Right lobe of liver (tissue), 6 donors: ENCODE data around the gene PCDHGB2. TPM values are rescaled to one million over a fixed set of nuclear protein-coding genes. Genes with fewer than 3 reads are reported as not detected.

Source experiments
- ATAC-seq, 4 donors: fragments of 200-7000 bp; cut with Tn5 transposase; one replicate each; pipeline ENCODE4 v1.9.1; 2020; ENCODE audit warnings: mild to moderate bottlenecking in 4 of 4, moderate library complexity in 4 of 4
- DNase-seq, 3 donors: peaks; one replicate each; pipeline ENCODE4 v3.0.0-alpha.2; 2020
- H3K27ac ChIP-seq, 3 donors: fragments of 200-600 bp; one replicate each; pipeline ENCODE4 v1.8.0; 2022
- H3K27me3 ChIP-seq, 2 donors: fragments of 200-600 bp; one replicate each; pipeline ENCODE4 v1.8.0; 2022
- H3K36me3 ChIP-seq, 4 donors: fragments of 200-600 bp; sonication (generic) in 1 of 4; one replicate each; pipeline versions ENCODE4 v1.5.1 to v1.8.0; 2017 to 2022; ENCODE audit warnings: control low read depth in 1 of 4
- H3K4me1 ChIP-seq, 4 donors: fragments of 200-600 bp; sonication (generic) in 1 of 4; one replicate each; pipeline versions ENCODE4 v1.5.1 to v1.8.0; 2017 to 2022; ENCODE audit warnings: control low read depth in 1 of 4
- H3K4me3 ChIP-seq, 3 donors: fragments of 200-600 bp; one replicate each; pipeline ENCODE4 v1.8.0; 2022
- H3K9me3 ChIP-seq, 4 donors: fragments of 200-600 bp; sonication (generic) in 1 of 4; one replicate each; pipeline versions ENCODE4 v1.5.1 to v1.8.0; 2017 to 2022; ENCODE audit warnings: control low read depth in 1 of 4
- CTCF ChIP-seq, 4 donors: fragments of 200-600 bp in 3 of 4; fragments of 450-650 bp in 1 of 4; IDR thresholded peaks; one replicate each; pipeline versions ENCODE4 v1.5.1 to v1.8.0; 2016 to 2022; ENCODE audit warnings: antibody characterized with exemption in 4 of 4, mild to moderate bottlenecking in 2 of 4
- POLR2A ChIP-seq: fragments of 450-650 bp; IDR thresholded peaks from one replicate; pipeline ENCODE4 v1.6.1; 2017; ENCODE audit warnings: antibody characterized with exemption, mild to moderate bottlenecking
- WGBS: methylation state at CpG from one replicate; pipeline ENCODE4 v1.1.6; 2018; ENCODE audit warnings: low coverage, low lambda C conversion rate; ENCODE audit not compliant: insufficient coverage; ENCODE audit errors: missing lambda C conversion rate; 5-methylcytosine and 5-hydroxymethylcytosine counted together
- intact Hi-C, 2 donors: fragments of 100-400 bp; cut with DNase I; formaldehyde crosslinking; loops; one replicate each; pipeline versions ENCODE4 v1.11.2 to v1.14.1; 2022
- total RNA-seq, 6 experiments: library from RNA; depleted of rRNA in 2 of 6; stranded (reverse); fragments of >200 nt in 2 of 6; fragmentation: NEBNext Ultra II Directional in 3 of 6; extraction: Animal tissue kit (Norgen Biotek cat#: 25700) in 3 of 6; gene quantifications; one replicate each; pipeline versions ENCODE4 v1.1.0 to v1.2.4, GENCODE V29; 2016 to 2023
- donor health status: DM: no; HTN: yes; CAD: no.
- donor health status: DM: no; HTN: no; CAD: no.
- donor health status: DM: no; HTN: no; CAD: no.
- donor health status: DM: no; HTN: yes; CAD: no.
- donor health status: DM: no; HTN: yes; CAD: no.

PCDHGB2 gene
- total RNA-seq, 6 experiments from 2014 or later: 0.51 to 2.8 (median 1.4) TPM

- DNase-seq (no peak), ATAC-seq (no peak)
- Histone ChIP-seq H3K36me3 (no peaks in the 10 kb centered on the region), H3K4me1 (no peaks in the 10 kb centered on the region), H3K9me3 (peaks cover 0 to 3% (median 0%) of the 10 kb centered on the region in 4 donors), H3K4me3 (no peak overlapping the region), H3K27me3 (peaks cover 0 to 3% of the 10 kb centered on the region in 2 donors), H3K27ac (no peak overlapping the region)
- TF ChIP-seq CTCF (IDR thresholded peaks at IDR 0.05) (no peak), POLR2A (no peak)
- WGBS: 21% methylated on average over 5 of the region's 19 CpGs
- intact Hi-C loops: no loop called here
Measured at GRCh38 chr5:141356950-141357349, 2.8 kb upstream of the PCDHGB2 start.

- Histone ChIP-seq H3K4me1 (no peaks in the 10 kb centered on the region), H3K27me3 (peaks cover 0 to 3% of the 10 kb centered on the region in 2 donors), H3K9me3 (peaks cover 0 to 3% (median under 1%) of the 10 kb centered on the region in 4 donors), H3K36me3 (no peaks in the 10 kb centered on the region), H3K4me3 (no peak overlapping the region), H3K27ac (no peak overlapping the region)
- no peak for TF ChIP-seq CTCF (IDR thresholded peaks at IDR 0.05)
- no peak for TF ChIP-seq POLR2A
- intact Hi-C loops: no loop called here
- DNase-seq (no peak), ATAC-seq (no peak)
- 33% methylated on average over 14 of the region's 15 CpGs for WGBS
Measured at GRCh38 chr5:141360685-141361084, 891 bp downstream of the PCDHGB2 start.

- intact Hi-C loops: no loop called here
- Histone ChIP-seq H3K27me3 (peaks cover 0 to 3% of the 10 kb centered on the region in 2 donors), H3K27ac (no peak overlapping the region), H3K4me3 (no peak overlapping the region), H3K4me1 (no peaks in the 10 kb centered on the region), H3K9me3 (peaks cover 0 to 13% (median 1%) of the 10 kb centered on the region in 4 donors), H3K36me3 (no peaks in the 10 kb centered on the region)
- no peak for ATAC-seq
- no peak for DNase-seq
- TF ChIP-seq CTCF (IDR thresholded peaks at IDR 0.05): no peak
- TF ChIP-seq POLR2A: no peak
Measured at GRCh38 chr5:141362719-141363118, 2.9 kb downstream of the PCDHGB2 start.

GRCh38 chr5:141363952-141364660, 4.3 kb downstream of the PCDHGB2 start, which contains the start of gene PCDHGA5:
PCDHGA5 (plus strand) TSS chr5:141364162; CDS start chr5:141364331, 169 bp downstream.
- ATAC-seq: no peak
- Histone ChIP-seq H3K36me3 (no peaks in the 10 kb centered on the region), H3K27me3 (peaks cover 0 to 3% of the 10 kb centered on the region in 2 donors)

More at GRCh38 chr5:141363952-141364660, 4.3 kb downstream of the PCDHGB2 start, which contains the start of gene PCDHGA5:
- intact Hi-C loops: no loop called here
- TF ChIP-seq POLR2A (no peak), CTCF (IDR thresholded peaks at IDR 0.05) (no peak)
- WGBS: 16% methylated on average over 20 of the region's 34 CpGs
- H3K4me3 ChIP-seq: no peak within 1 kb of the TSS
- H3K27ac ChIP-seq: no peak within 1 kb of the TSS
- H3K4me1 ChIP-seq: no peaks in the 10 kb centered on the region
- no peak for DNase-seq
- peaks cover 0 to 13% (median 1%) of the 10 kb centered on the region in 4 donors for H3K9me3 ChIP-seq
